ENCODE results near the gene TMEM244. TPM values are rescaled to one million over a fixed set of nuclear protein-coding genes. Genes with fewer than 3 reads are reported as not detected.

TMEM244 gene
- total and polyA plus RNA-seq, 9 of the 15 experiments (the other 6 are each of a cell fraction or from before 2014, with no cell fraction given) = not detected

GRCh38 chr6:129853996-129854711, 7.0 kb downstream of the TMEM244 start (continued):
- TF ChIP-seq E2F4 (CRISPR knock-in tag; IDR thresholded peaks at IDR 0.05; ENCODE audit: low read depth) (no peak), MTF1 (CRISPR knock-in tag; IDR thresholded peaks at IDR 0.05; ENCODE audit: borderline replicate concordance) (no peak), KDM1A (IDR thresholded peaks at IDR 0.05) (peak; percentile 53 to 55; a peak in 3 of 4 replicates), RHOXF2B (CRISPR knock-in tag; conservative IDR thresholded peaks at IDR 0.05) (no peak), HMGN3 (IDR thresholded peaks at IDR 0.05; ENCODE audit: borderline replicate concordance, extremely low read depth, insufficient read length, low read depth, low read length) (peak; percentile 56), SRSF3 (IDR thresholded peaks at IDR 0.05; ENCODE audit: insufficient read depth, low read length) (no peak), SREBF2 (CRISPR knock-in tag; IDR thresholded peaks at IDR 0.05) (no peak), TEAD1 (CRISPR knock-in tag; IDR thresholded peaks at IDR 0.05) (no peak), PHF21A (IDR thresholded peaks at IDR 0.05; ENCODE audit: borderline replicate concordance, low read depth) (no peak), ZNF57 (CRISPR knock-in tag; IDR thresholded peaks at IDR 0.05) (no peak), MCM3 (IDR thresholded peaks at IDR 0.05) (no peak), GTF2B (IDR thresholded peaks at IDR 0.05; ENCODE audit: extremely low read depth, insufficient read length) (no peak), ZSCAN32 (CRISPR knock-in tag; IDR thresholded peaks at IDR 0.05) (no peak), FOXJ3 (CRISPR knock-in tag; IDR thresholded peaks at IDR 0.05) (no peak), ZNF318 (IDR thresholded peaks at IDR 0.05; ENCODE audit: borderline replicate concordance in 1 of 2, low read depth in 1 of 2) (no peak)
- TF ChIP-seq, protein P1, sequence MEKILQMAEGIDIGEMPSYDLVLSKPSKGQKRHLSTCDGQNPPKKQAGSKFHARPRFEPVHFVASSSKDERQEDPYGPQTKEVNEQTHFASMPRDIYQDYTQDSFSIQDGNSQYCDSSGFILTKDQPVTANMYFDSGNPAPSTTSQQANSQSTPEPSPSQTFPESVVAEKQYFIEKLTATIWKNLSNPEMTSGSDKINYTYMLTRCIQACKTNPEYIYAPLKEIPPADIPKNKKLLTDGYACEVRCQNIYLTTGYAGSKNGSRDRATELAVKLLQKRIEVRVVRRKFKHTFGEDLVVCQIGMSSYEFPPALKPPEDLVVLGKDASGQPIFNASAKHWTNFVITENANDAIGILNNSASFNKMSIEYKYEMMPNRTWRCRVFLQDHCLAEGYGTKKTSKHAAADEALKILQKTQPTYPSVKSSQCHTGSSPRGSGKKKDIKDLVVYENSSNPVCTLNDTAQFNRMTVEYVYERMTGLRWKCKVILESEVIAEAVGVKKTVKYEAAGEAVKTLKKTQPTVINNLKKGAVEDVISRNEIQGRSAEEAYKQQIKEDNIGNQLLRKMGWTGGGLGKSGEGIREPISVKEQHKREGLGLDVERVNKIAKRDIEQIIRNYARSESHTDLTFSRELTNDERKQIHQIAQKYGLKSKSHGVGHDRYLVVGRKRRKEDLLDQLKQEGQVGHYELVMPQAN (IDR thresholded peaks at IDR 0.05; ENCODE audit: borderline replicate concordance) = no peak

Measured in K562 (cell line).